Naive thymus-derived CD4-positive, alpha-beta T cell (primary cell): ENCODE results near the gene FAM120B. TPM values are rescaled to one million over a fixed set of nuclear protein-coding genes. Genes with fewer than 3 reads are reported as not detected.
"Not testable (repeated sequence)": the region's sequence is repeated elsewhere in the genome, so short reads cannot be mapped to it uniquely, and the experiment has no call there.

Experiments used
- ATAC-seq: fragments of 150-1000 bp; cut with Tn5 transposase; 2 replicates; pipeline ENCODE4 v1.10.0; 2021; ENCODE audit warnings: mild to moderate bottlenecking, moderate library complexity
- CTCF ChIA-PET: fragments of 350-600 bp; sonication (Branson Sonifier 250); formaldehyde crosslinking; loops from one replicate; lab custom pipeline; 2021; ENCODE audit warnings: antibody characterized with exemption; lab: Charles Lee
- POLR2A ChIA-PET: fragments of 350-600 bp; sonication (Branson Sonifier 250); formaldehyde crosslinking; loops from one replicate; lab custom pipeline; 2021; ENCODE audit warnings: antibody characterized with exemption, inconsistent platforms; lab: Charles Lee
- DNase-seq, 9 donors: peaks; one replicate each; pipeline versions ENCODE4 v3.0.0 to v3.0.0-alpha.2; 2020 to 2022; ENCODE audit warnings: mixed read lengths in 1 of 9
- H3K27ac ChIP-seq: one replicate; pipeline ENCODE4 v1.7.0; 2013; ENCODE audit warnings: mild to moderate bottlenecking, low read depth, low read length, moderate library complexity
- H3K27me3 ChIP-seq, 2 donors: one replicate each; pipeline ENCODE4 v1.7.0; 2013; ENCODE audit warnings: low read length in 2 of 2, mild to moderate bottlenecking in 2 of 2, moderate library complexity in 2 of 2; ENCODE audit not compliant: control insufficient read depth in 2 of 2, insufficient read depth in 2 of 2
- H3K36me3 ChIP-seq, 3 experiments: 1 replicate in 2 of 3; 2 replicates in 1 of 3; pipeline ENCODE4 v1.7.0; 2013; ENCODE audit warnings: low read length in 3 of 3, mild to moderate bottlenecking in 3 of 3, moderate library complexity in 1 of 3; ENCODE audit not compliant: insufficient read depth in 3 of 3, control insufficient read depth in 2 of 3
- H3K4me1 ChIP-seq, 2 donors: one replicate each; pipeline ENCODE4 v1.7.0; 2013; ENCODE audit warnings: low read length in 2 of 2, mild to moderate bottlenecking in 2 of 2, moderate library complexity in 1 of 2; ENCODE audit not compliant: control insufficient read depth in 2 of 2, insufficient read depth in 2 of 2
- H3K4me3 ChIP-seq: 2 replicates; pipeline ENCODE4 v1.7.0; 2013; ENCODE audit warnings: mild to moderate bottlenecking, low read length
- H3K9me3 ChIP-seq, 3 experiments: 1 replicate in 2 of 3; 2 replicates in 1 of 3; pipeline ENCODE4 v1.7.0; 2013; ENCODE audit warnings: low read length in 3 of 3; ENCODE audit not compliant: control insufficient read depth in 2 of 3
- H3K27ac Mint-ChIP-seq, 9 donors: one replicate each; pipeline ENCODE4 v1.8.0; 2020 to 2022; ENCODE audit warnings: mixed read lengths in 9 of 9, mild to moderate bottlenecking in 8 of 9, moderate library complexity in 5 of 9, inconsistent platforms in 2 of 9
- H3K27me3 Mint-ChIP-seq, 5 donors: one replicate each; pipeline ENCODE4 v1.8.0; 2021 to 2022; ENCODE audit warnings: mixed read lengths in 5 of 5, mild to moderate bottlenecking in 1 of 5
- H3K36me3 Mint-ChIP-seq, 5 donors: one replicate each; pipeline ENCODE4 v1.8.0; 2020 to 2022; ENCODE audit warnings: mixed read lengths in 5 of 5, mild to moderate bottlenecking in 3 of 5, inconsistent platforms in 1 of 5
- H3K4me1 Mint-ChIP-seq, 7 donors: one replicate each; pipeline ENCODE4 v1.8.0; 2020 to 2022; ENCODE audit warnings: mixed read lengths in 7 of 7, mild to moderate bottlenecking in 3 of 7, inconsistent platforms in 1 of 7
- H3K4me3 Mint-ChIP-seq, 10 donors: one replicate each; pipeline ENCODE4 v1.8.0; 2020 to 2022; ENCODE audit warnings: mild to moderate bottlenecking in 10 of 10, mixed read lengths in 10 of 10, moderate library complexity in 6 of 10, inconsistent platforms in 2 of 10
- H3K9me3 Mint-ChIP-seq, 11 donors: one replicate each; pipeline ENCODE4 v1.8.0; 2020 to 2022; ENCODE audit warnings: mixed read lengths in 11 of 11, mild to moderate bottlenecking in 4 of 11, inconsistent platforms in 1 of 11, moderate library complexity in 1 of 11
- intact Hi-C, 2 donors: fragments of 100-400 bp; cut with micrococcal nuclease; formaldehyde crosslinking; loops; one replicate each; pipeline ENCODE4 v1.15.1; 2023
- polyA plus RNA-seq, 2 donors: library from polyadenylated mRNA; unstranded; fragments of 300-500 nt; fragmentation: Illumina TruSeq; gene quantifications; one replicate each; pipeline ENCODE4 v1.2.3, GENCODE V29; 2021
- total RNA-seq, 6 experiments: library from RNA in 5 of 6; stranded (reverse) in 5 of 6; gene quantifications; 1 replicate in 5 of 6; 2 replicates in 1 of 6; pipeline ENCODE4 v1.2.3 and lab custom pipeline; 2021 to 2026

FAM120B gene
- total and polyA plus RNA-seq, 7 experiments from 2014 or later, result 27.2 to 53.4 (median 35.5) TPM

DNA sequence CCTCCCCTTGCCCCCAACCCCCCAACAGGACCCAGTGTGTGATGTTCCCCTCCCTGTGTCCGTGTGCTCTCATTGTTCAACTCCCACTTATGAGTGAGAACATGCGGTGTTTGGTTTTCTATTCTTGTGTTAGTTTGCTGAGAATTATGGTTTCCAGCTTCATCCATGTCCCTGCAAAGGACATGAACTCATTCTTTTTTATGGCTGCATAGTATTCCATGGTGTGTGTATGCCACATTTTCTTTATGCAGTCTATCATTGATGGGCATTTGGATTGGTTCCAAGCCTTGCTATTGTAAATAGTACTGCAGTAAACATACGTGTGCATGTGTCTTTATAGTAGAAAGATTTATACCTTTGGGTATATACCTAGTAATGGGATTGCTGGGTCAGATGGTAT, 28.6 kb downstream of the FAM120B start:
- POLR2A ChIA-PET, ATAC-seq, H3K27me3 Mint-ChIP-seq, H3K4me3 ChIP-seq, H3K4me3 Mint-ChIP-seq, H3K9me3 ChIP-seq, intact Hi-C loops, H3K27me3 ChIP-seq, CTCF ChIA-PET, H3K4me1 ChIP-seq, H3K9me3 Mint-ChIP-seq, H3K27ac ChIP-seq, DNase-seq: not testable (repeated sequence)
- H3K36me3 ChIP-seq, result peaks cover 4 to 40% (median 6%) of the 10 kb centered on the region in 3 experiments
- peak overlapping the region in 1 of 9 donors; percentile 58 for H3K27ac Mint-ChIP-seq
- peaks cover 17 to 63% (median 46%) of the 10 kb centered on the region in 7 donors for H3K4me1 Mint-ChIP-seq
- peaks cover 9 to 76% (median 54%) of the 10 kb centered on the region in 5 donors for H3K36me3 Mint-ChIP-seq

DNA sequence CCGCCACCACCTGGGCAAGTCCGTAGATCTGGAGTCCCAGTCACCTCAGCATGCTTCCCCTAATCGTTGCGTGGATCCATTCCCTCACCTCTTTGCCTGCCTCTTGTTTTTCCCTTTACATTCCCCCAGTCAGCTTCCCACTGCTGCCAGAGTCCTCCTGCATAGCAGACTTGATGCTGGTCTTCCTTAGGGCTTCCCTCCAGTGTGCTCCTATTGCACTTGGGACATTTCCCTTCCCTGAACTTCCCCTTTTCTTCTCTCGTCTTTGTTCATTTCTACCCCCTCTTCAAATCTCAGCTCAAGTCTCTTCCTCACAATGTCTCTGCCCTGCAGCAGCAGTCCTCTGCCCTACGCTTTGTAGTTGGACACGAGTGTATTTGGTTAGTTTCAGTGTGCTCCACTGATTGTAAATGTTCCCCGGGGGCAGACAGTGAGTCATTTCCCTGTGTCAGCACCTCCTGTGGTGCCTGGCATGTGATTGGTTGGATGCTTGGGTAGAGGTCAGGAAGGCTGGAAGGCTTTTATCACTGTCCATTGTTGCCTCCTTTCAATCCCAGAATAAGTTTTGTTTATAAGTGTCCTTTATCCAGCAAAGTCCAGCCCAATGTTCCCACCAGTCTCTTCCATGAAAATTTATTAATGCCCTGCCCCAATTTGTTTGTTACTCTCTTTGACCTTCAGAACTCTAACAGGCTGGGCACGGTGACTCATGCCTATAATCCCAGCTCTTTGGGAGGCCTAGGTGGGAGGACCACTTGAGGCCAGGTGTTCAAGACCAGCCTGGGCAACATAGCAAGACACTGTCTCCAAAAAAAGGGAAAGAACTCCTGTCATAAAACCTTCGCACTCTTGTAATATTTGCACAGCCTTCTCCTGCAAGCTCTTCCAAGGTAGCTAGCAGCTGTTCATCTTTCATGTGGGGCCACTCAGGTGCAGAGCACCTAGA, 38.3 kb downstream of the FAM120B start:
- ATAC-seq (peak; percentile 10), DNase-seq (no peak)
- Mint-ChIP-seq H3K36me3 (peaks cover 18 to 73% (median 43%) of the 10 kb centered on the region in 5 donors), H3K4me1 (peaks cover 7 to 46% (median 19%) of the 10 kb centered on the region in 7 donors), H3K9me3 (peaks cover 0 to 3% (median 0%) of the 10 kb centered on the region in 11 donors), H3K27me3 (no peaks in the 10 kb centered on the region), H3K4me3 (peak overlapping the region in 1 of 10 donors; percentile 73), H3K27ac (peak overlapping the region in 4 of 9 donors; percentile 9 to 78 (median 49))
- intact Hi-C loops, result no loop called here
- peaks cover 12 to 55% (median 13%) of the 10 kb centered on the region in 3 experiments for H3K36me3 ChIP-seq
- no peak overlapping the region for H3K4me3 ChIP-seq
- no peaks in the 10 kb centered on the region for H3K27me3 ChIP-seq
- no peaks in the 10 kb centered on the region for H3K4me1 ChIP-seq
- H3K9me3 ChIP-seq, result no peaks in the 10 kb centered on the region
- H3K27ac ChIP-seq, result no peak overlapping the region
- POLR2A ChIA-PET, result no interaction called here
- CTCF ChIA-PET, result no interaction called here

DNA sequence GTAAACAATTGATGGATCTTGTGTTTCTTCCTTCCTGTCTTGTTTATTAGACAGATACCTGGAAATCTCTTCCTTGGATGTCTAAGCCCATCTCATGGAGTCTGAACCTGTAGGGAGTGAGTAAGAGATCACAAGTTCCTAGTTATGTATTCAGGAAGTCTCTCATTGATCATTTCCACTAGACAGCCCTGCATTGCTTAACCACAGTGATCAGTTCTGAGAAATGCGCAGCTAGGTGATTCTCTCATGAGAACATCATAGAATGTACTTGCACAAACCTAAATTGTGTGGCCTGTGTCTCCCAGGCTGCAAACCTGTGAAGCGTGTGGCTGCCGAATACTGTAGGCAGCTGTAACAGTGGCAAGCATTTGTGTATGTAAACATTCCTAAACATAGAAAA, 39.1 kb downstream of the FAM120B start:
- ATAC-seq (peak; percentile 22), DNase-seq (no peak)
- Mint-ChIP-seq H3K9me3 (peaks cover 0 to 3% (median 0%) of the 10 kb centered on the region in 11 donors), H3K4me3 (peak overlapping the region in 1 of 10 donors; percentile 73), H3K27me3 (no peaks in the 10 kb centered on the region), H3K27ac (peak overlapping the region in 2 of 9 donors; percentile 30 to 78), H3K4me1 (peaks cover 5 to 43% (median 14%) of the 10 kb centered on the region in 7 donors), H3K36me3 (peaks cover 20 to 78% (median 48%) of the 10 kb centered on the region in 5 donors)
- H3K9me3 ChIP-seq, result no peaks in the 10 kb centered on the region
- peaks cover 12 to 57% (median 18%) of the 10 kb centered on the region in 3 experiments for H3K36me3 ChIP-seq
- H3K27me3 ChIP-seq, result no peaks in the 10 kb centered on the region
- POLR2A ChIA-PET, result no interaction called here
- H3K4me3 ChIP-seq, result no peak overlapping the region
- intact Hi-C loops, result loop anchor here in 1 of 2 donors (2.0 kb wide), 1 partner anchor 39 kb away; the partner anchor contains the start of gene FAM120B
- H3K27ac ChIP-seq, result no peak overlapping the region
- CTCF ChIA-PET, result interaction anchor here (0.5 kb wide), 1 partner anchor 123 kb away, joined by 3 read pairs; no protein-coding TSS in a partner anchor
- H3K4me1 ChIP-seq, result no peaks in the 10 kb centered on the region

DNA sequence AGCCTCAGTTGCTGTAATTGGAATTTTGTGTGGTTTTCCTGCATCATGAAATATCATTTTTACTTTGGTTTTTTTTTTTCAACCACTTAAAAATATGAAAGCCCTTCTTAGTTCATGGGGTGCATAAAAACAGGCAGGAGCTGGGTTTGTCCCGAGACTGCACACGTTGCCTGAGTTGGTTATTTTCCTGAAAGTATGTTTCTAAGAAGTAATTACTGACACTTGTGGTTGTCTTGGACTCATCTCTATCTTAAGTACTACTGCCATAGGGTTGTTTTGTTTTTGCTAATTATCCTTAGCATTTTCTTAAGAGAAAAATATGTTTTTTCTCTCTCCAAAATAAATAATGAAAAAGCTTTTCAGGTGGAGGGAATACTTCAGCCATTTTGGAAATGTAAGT, 40.1 kb downstream of the FAM120B start:
- ChIA-PET CTCF (no interaction called here), POLR2A (no interaction called here)
- no peaks in the 10 kb centered on the region for H3K9me3 ChIP-seq
- Mint-ChIP-seq H3K36me3 (peaks cover 27 to 87% (median 58%) of the 10 kb centered on the region in 5 donors), H3K4me3 (peak overlapping the region in 1 of 10 donors; percentile 73), H3K27ac (peak overlapping the region in 1 of 9 donors; percentile 74), H3K27me3 (no peaks in the 10 kb centered on the region), H3K9me3 (peaks cover 0 to 12% (median 6%) of the 10 kb centered on the region in 11 donors), H3K4me1 (peaks cover 5 to 43% (median 14%) of the 10 kb centered on the region in 7 donors)
- H3K27me3 ChIP-seq, result no peaks in the 10 kb centered on the region
- DNase-seq, result no peak
- no peaks in the 10 kb centered on the region for H3K4me1 ChIP-seq
- intact Hi-C loops, result loop anchor here in 1 of 2 donors (2.0 kb wide), 1 partner anchor 40 kb away; the partner anchor contains the start of gene FAM120B
- ATAC-seq, result no peak
- H3K36me3 ChIP-seq, result peaks cover 12 to 53% (median 22%) of the 10 kb centered on the region in 3 experiments
- no peak overlapping the region for H3K27ac ChIP-seq
- no peak overlapping the region for H3K4me3 ChIP-seq

DNA sequence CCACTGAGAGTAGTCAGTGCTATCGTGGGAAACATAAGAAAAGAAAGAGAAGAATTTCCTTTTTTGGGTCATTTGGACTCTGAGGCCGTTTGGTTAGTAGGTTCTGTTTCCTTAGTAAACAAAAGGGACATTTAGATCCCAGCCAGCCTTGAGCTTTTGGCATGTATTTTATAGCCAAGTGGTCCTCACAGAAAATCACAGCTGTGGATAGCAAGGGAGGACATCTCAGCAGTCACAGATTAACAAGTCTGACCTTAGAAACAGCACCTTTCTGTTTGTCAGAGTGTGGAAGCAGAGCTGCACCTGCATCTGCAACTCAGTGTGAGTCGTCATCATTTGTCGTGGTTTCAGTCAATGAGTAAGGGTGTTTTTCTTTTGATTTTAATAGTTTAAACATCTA, 40.5 kb downstream of the FAM120B start:
- POLR2A ChIA-PET, result no interaction called here

DNA sequence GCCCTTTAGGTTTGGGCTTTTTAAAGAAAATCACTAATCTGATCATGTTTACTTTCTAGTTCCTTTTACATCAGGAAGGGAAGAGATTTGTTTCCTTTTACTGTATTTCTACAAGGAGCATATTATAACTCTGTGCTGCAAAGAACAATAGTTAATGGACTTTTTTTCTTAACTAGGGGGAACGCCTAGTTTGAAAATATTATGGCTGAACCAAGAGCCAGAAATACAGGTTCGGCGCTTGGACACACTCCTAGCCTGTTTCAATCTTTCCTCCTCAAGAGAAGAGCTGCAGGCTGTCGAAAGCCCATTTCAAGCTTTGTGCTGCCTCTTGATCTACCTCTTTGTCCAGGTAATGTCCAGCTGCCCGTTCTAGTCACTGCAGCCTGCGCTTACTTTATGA, 41.4 kb downstream of the FAM120B start:
- POLR2A ChIA-PET, result no interaction called here
- DNase-seq (no peak), ATAC-seq (no peak)

More for the DNA sequence above, 40.5 kb downstream of the FAM120B start:
- peaks cover 0 to 16% (median 6%) of the 10 kb centered on the region in 11 donors for H3K9me3 Mint-ChIP-seq
- H3K36me3 Mint-ChIP-seq, result peaks cover 27 to 87% (median 58%) of the 10 kb centered on the region in 5 donors
- H3K4me3 ChIP-seq, result no peak overlapping the region
- no peak overlapping the region for H3K27ac ChIP-seq
- ATAC-seq, result no peak
- H3K27me3 ChIP-seq, result no peaks in the 10 kb centered on the region
- no peaks in the 10 kb centered on the region for H3K9me3 ChIP-seq
- intact Hi-C loops, result loop anchor here in 1 of 2 donors (2.0 kb wide), 1 partner anchor 40 kb away; the partner anchor contains the start of gene FAM120B
- H3K27ac Mint-ChIP-seq, result peak overlapping the region in 1 of 9 donors; percentile 74
- no peaks in the 10 kb centered on the region for H3K4me1 ChIP-seq
- peak overlapping the region in 1 of 10 donors; percentile 73 for H3K4me3 Mint-ChIP-seq
- CTCF ChIA-PET, result no interaction called here
- no peaks in the 10 kb centered on the region for H3K27me3 Mint-ChIP-seq
- H3K4me1 Mint-ChIP-seq, result peaks cover 5 to 43% (median 14%) of the 10 kb centered on the region in 7 donors
- DNase-seq, result no peak
- H3K36me3 ChIP-seq, result peaks cover 12 to 53% (median 22%) of the 10 kb centered on the region in 3 experiments

More for the DNA sequence above, 41.4 kb downstream of the FAM120B start:
- CTCF ChIA-PET, result no interaction called here
- no peaks in the 10 kb centered on the region for H3K27me3 ChIP-seq
- Mint-ChIP-seq H3K27me3 (no peaks in the 10 kb centered on the region), H3K27ac (no peak overlapping the region), H3K4me3 (no peak overlapping the region), H3K4me1 (peaks cover 5 to 40% (median 16%) of the 10 kb centered on the region in 7 donors), H3K9me3 (peaks cover 0 to 23% (median 8%) of the 10 kb centered on the region in 11 donors), H3K36me3 (peaks cover 27 to 84% (median 60%) of the 10 kb centered on the region in 5 donors)
- peaks cover 12 to 45% (median 22%) of the 10 kb centered on the region in 3 experiments for H3K36me3 ChIP-seq
- H3K4me3 ChIP-seq, result no peak overlapping the region
- no peak overlapping the region for H3K27ac ChIP-seq
- H3K9me3 ChIP-seq, result no peaks in the 10 kb centered on the region
- no peaks in the 10 kb centered on the region for H3K4me1 ChIP-seq
- intact Hi-C loops, result loop anchor here in 1 of 2 donors (2.0 kb wide), 1 partner anchor 41 kb away; the partner anchor contains the start of gene FAM120B
